ENCODE data around the gene EEFSEC. TPM values are rescaled to one million over a fixed set of nuclear protein-coding genes. Genes with fewer than 3 reads are reported as not detected.
A peak's percentile ranks its signal among the peaks of the same experiment; 100 is the strongest.

EEFSEC gene
- total and polyA plus RNA-seq, 2 experiments from 2014 or later, result 4.9 to 18.7 TPM

GRCh38 chr3:128346562-128346961 lies 193.3 kb downstream of the EEFSEC start:
- H3K4me2 ChIP-seq (ENCODE audit: unreplicated experiment), result no peak overlapping the region
- H3F3A ChIP-seq (ENCODE audit: insufficient read depth), result no peaks in the 10 kb centered on the region
- H3K9me3 ChIP-seq (ENCODE audit: low read depth), result no peaks in the 10 kb centered on the region
- DNase-seq, result no peak
- no peak overlapping the region for H3K9ac ChIP-seq
- no peaks in the 10 kb centered on the region for H3K79me2 ChIP-seq (ENCODE audit: insufficient read depth)
- WGBS, 2 experiments (ENCODE audit: low coverage in 1 of 2, low lambda C conversion rate in 2 of 2, missing lambda C conversion rate in 2 of 2), result 96 to 100% methylated on average over 2 of the region's 2 CpGs
- 0 out of 2 replicates have a peak, but pooled peaks cover 6% of the 10 kb centered on the region for H3K4me1 ChIP-seq (ENCODE audit: insufficient read depth)
- no peaks in the 10 kb centered on the region for H3K27me3 ChIP-seq (replicated peaks; ENCODE audit: insufficient read depth)
- no peaks in the 10 kb centered on the region for H3K9me2 ChIP-seq (ENCODE audit: insufficient read depth)
- no peak overlapping the region for H2AFZ ChIP-seq
- H3K36me3 ChIP-seq (ENCODE audit: low read depth), result no peaks in the 10 kb centered on the region
- no peaks in the 10 kb centered on the region for H4K20me1 ChIP-seq (ENCODE audit: insufficient read depth)
- TF ChIP-seq EZH2phosphoT487 (IDR thresholded peaks at IDR 0.05; ENCODE audit: insufficient read depth, low read depth), result no peak
- TF ChIP-seq EZH2 (IDR thresholded peaks at IDR 0.05; ENCODE audit: insufficient read depth, poor library complexity, severe bottlenecking), result no peak
- H3K4me3 ChIP-seq, result no peak overlapping the region
- no peak overlapping the region for H3K27ac ChIP-seq
- in situ Hi-C loops (cut with MboI), result no loop called here

- TF ChIP-seq EZH2phosphoT487 (IDR thresholded peaks at IDR 0.05; ENCODE audit: insufficient read depth, low read depth) (no peak), EZH2 (IDR thresholded peaks at IDR 0.05; ENCODE audit: insufficient read depth, poor library complexity, severe bottlenecking) (no peak)
- Histone ChIP-seq H3K27ac (no peak overlapping the region), H2AFZ (no peak overlapping the region), H3K4me1 (ENCODE audit: insufficient read depth) (0 out of 2 replicates have a peak, but pooled peaks cover 6% of the 10 kb centered on the region), H3K4me2 (ENCODE audit: unreplicated experiment) (no peak overlapping the region), H3K27me3 (replicated peaks; ENCODE audit: insufficient read depth) (no peaks in the 10 kb centered on the region), H3K9me2 (ENCODE audit: insufficient read depth) (no peaks in the 10 kb centered on the region), H3F3A (ENCODE audit: insufficient read depth) (no peaks in the 10 kb centered on the region), H3K9me3 (ENCODE audit: low read depth) (no peaks in the 10 kb centered on the region), H3K9ac (no peak overlapping the region), H3K4me3 (no peak overlapping the region), H3K36me3 (ENCODE audit: low read depth) (no peaks in the 10 kb centered on the region), H3K79me2 (ENCODE audit: insufficient read depth) (no peaks in the 10 kb centered on the region), H4K20me1 (ENCODE audit: insufficient read depth) (no peaks in the 10 kb centered on the region)
- in situ Hi-C loops (cut with MboI), result no loop called here
- no peak for DNase-seq
These were observed 194.0 kb downstream of the EEFSEC start for GRCh38 chr3:128347282-128347681.

GRCh38 chr3:128348075-128348474 lies 194.8 kb downstream of the EEFSEC start:
- TF ChIP-seq EZH2phosphoT487 (IDR thresholded peaks at IDR 0.05; ENCODE audit: insufficient read depth, low read depth), result no peak
- TF ChIP-seq EZH2 (IDR thresholded peaks at IDR 0.05; ENCODE audit: insufficient read depth, poor library complexity, severe bottlenecking), result no peak
- no peaks in the 10 kb centered on the region for H3K36me3 ChIP-seq (ENCODE audit: low read depth)
- H3K4me2 ChIP-seq (ENCODE audit: unreplicated experiment), result no peak overlapping the region
- H3K9ac ChIP-seq, result no peak overlapping the region
- no peak for DNase-seq
- 0 out of 2 replicates have a peak, but pooled peaks cover 6% of the 10 kb centered on the region for H3K4me1 ChIP-seq (ENCODE audit: insufficient read depth)
- in situ Hi-C loops (cut with MboI), result no loop called here
- H3K9me2 ChIP-seq (ENCODE audit: insufficient read depth), result no peaks in the 10 kb centered on the region
- no peaks in the 10 kb centered on the region for H3K27me3 ChIP-seq (replicated peaks; ENCODE audit: insufficient read depth)
- H3F3A ChIP-seq (ENCODE audit: insufficient read depth), result no peaks in the 10 kb centered on the region
- no peaks in the 10 kb centered on the region for H3K79me2 ChIP-seq (ENCODE audit: insufficient read depth)
- no peak overlapping the region for H3K4me3 ChIP-seq
- no peaks in the 10 kb centered on the region for H3K9me3 ChIP-seq (ENCODE audit: low read depth)
- H4K20me1 ChIP-seq (ENCODE audit: insufficient read depth), result no peaks in the 10 kb centered on the region
- no peak overlapping the region for H3K27ac ChIP-seq
- WGBS, 2 experiments (ENCODE audit: low coverage in 1 of 2, low lambda C conversion rate in 2 of 2, missing lambda C conversion rate in 2 of 2), result 87 to 93% methylated on average over 4 of the region's 4 CpGs
- H2AFZ ChIP-seq, result no peak overlapping the region

GRCh38 chr3:128348805-128349531 lies 195.7 kb downstream of the EEFSEC start:
- Histone ChIP-seq H3K4me2 (ENCODE audit: unreplicated experiment) (no peak overlapping the region), H3K36me3 (ENCODE audit: low read depth) (no peaks in the 10 kb centered on the region), H3K27ac (no peak overlapping the region), H3K27me3 (replicated peaks; ENCODE audit: insufficient read depth) (no peaks in the 10 kb centered on the region), H2AFZ (no peak overlapping the region), H3F3A (ENCODE audit: insufficient read depth) (no peaks in the 10 kb centered on the region), H3K79me2 (ENCODE audit: insufficient read depth) (no peaks in the 10 kb centered on the region), H3K9me2 (ENCODE audit: insufficient read depth) (no peaks in the 10 kb centered on the region), H3K9ac (no peak overlapping the region), H3K9me3 (ENCODE audit: low read depth) (no peaks in the 10 kb centered on the region), H4K20me1 (ENCODE audit: insufficient read depth) (no peaks in the 10 kb centered on the region), H3K4me1 (ENCODE audit: insufficient read depth) (no peaks in the 10 kb centered on the region), H3K4me3 (no peak overlapping the region)
- TF ChIP-seq EZH2 (IDR thresholded peaks at IDR 0.05; ENCODE audit: insufficient read depth, poor library complexity, severe bottlenecking) (no peak), EZH2phosphoT487 (IDR thresholded peaks at IDR 0.05; ENCODE audit: insufficient read depth, low read depth) (no peak)
- peak; percentile 19 for DNase-seq
- in situ Hi-C loops (cut with MboI), result no loop called here
- 97 to 100% methylated on average over 5 of the region's 5 CpGs for WGBS, 2 experiments (ENCODE audit: low coverage in 1 of 2, low lambda C conversion rate in 2 of 2, missing lambda C conversion rate in 2 of 2)

Measured in GM23248 (cell line).